H1 (cell line): ENCODE results near the gene VDAC2.

Source experiments
- ASH2L ChIP-seq: fragments of 200-600, 300-600 bp; sonication (generic); IDR thresholded peaks from one replicate; pipeline ENCODE4 v1.7.1; 2017; ENCODE audit warnings: low read length
- BRCA1 ChIP-seq: IDR thresholded peaks from 2 replicates; pipeline ENCODE4 v1.6.1; 2012; ENCODE audit warnings: low read depth, low read length, improper control_type of control experiment
- CHD1 ChIP-seq: IDR thresholded peaks from 2 replicates; pipeline ENCODE4 v1.6.1; 2012; ENCODE audit warnings: low read depth, low read length, improper control_type of control experiment
- CTCF ChIP-seq, 3 experiments: IDR thresholded peaks; 1 replicate in 2 of 3; 2 replicates in 1 of 3; pipeline versions ENCODE4 v1.5.1 to v1.6.1; 2011; ENCODE audit warnings: low read length in 3 of 3, mild to moderate bottlenecking in 3 of 3, inconsistent platforms in 2 of 3, low read depth in 1 of 3, moderate library complexity in 1 of 3; ENCODE audit not compliant: insufficient read depth in 1 of 3; ENCODE audit errors: control extremely low read depth in 1 of 3
- EP300 ChIP-seq, 2 experiments: IDR thresholded peaks; 1 replicate in 1 of 2; 2 replicates in 1 of 2; pipeline ENCODE4 v1.6.1; 2011 to 2012; ENCODE audit warnings: low read depth in 2 of 2, low read length in 2 of 2, mild to moderate bottlenecking in 2 of 2, borderline replicate concordance in 1 of 2, inconsistent platforms in 1 of 2, moderate library complexity in 1 of 2
- HDAC6 ChIP-seq: IDR thresholded peaks from one replicate; pipeline ENCODE4 v1.7.1; 2012; ENCODE audit warnings: low read depth, mild to moderate bottlenecking, inconsistent platforms, low read length, moderate library complexity
- PHF8 ChIP-seq: fragments of 200-600 bp; sonication (generic); conservative IDR thresholded peaks from 2 replicates; pipeline ENCODE4 v1.7.1; 2012; ENCODE audit warnings: low read depth, mild to moderate bottlenecking, inconsistent platforms, low read length, moderate library complexity
- POLR2A ChIP-seq, 2 experiments: IDR thresholded peaks; 1 replicate in 1 of 2; 2 replicates in 1 of 2; pipeline ENCODE4 v1.6.1; 2011; ENCODE audit warnings: low read depth in 2 of 2, low read length in 2 of 2, mild to moderate bottlenecking in 2 of 2; ENCODE audit errors: control extremely low read depth in 1 of 2
- RXRA ChIP-seq: IDR thresholded peaks from 2 replicates; pipeline ENCODE4 v1.6.1; 2011; ENCODE audit warnings: low read depth, mild to moderate bottlenecking, low read length, moderate library complexity; ENCODE audit not compliant: insufficient read depth
- USF2 ChIP-seq: IDR thresholded peaks from 2 replicates; pipeline ENCODE4 v1.6.1; 2011; ENCODE audit warnings: low read length, improper control_type of control experiment

- TF ChIP-seq BRCA1 (no peak), EP300 (IDR thresholded peaks at IDR 0.05; ENCODE audit: borderline replicate concordance in 1 of 2, low read depth in 2 of 2, low read length in 2 of 2) (no peak), CHD1 (no peak), CTCF (IDR thresholded peaks at IDR 0.05; ENCODE audit: control extremely low read depth in 1 of 3, insufficient read depth in 1 of 3, low read depth in 1 of 3, low read length in 3 of 3) (no peak), PHF8 (no peak), ASH2L (no peak), USF2 (no peak), HDAC6 (no peak), POLR2A (IDR thresholded peaks at IDR 0.05; ENCODE audit: control extremely low read depth in 1 of 2, low read depth in 2 of 2, low read length in 2 of 2) (no peak), RXRA (no peak)
These were observed 17.7 kb downstream of the VDAC2 start for GRCh38 chr10:75228278-75228677.
